Cardiac fibroblast (primary cell): ENCODE results near the gene MUL1.

ENCODE experiments used
- DNase-seq, 2 donors: peaks; one replicate each; pipeline versions ENCODE4 v3.0.0 to v3.0.0-alpha.2; 2010; ENCODE audit warnings: low read depth in 2 of 2
- H3K4me3 ChIP-seq, 2 donors: replicated peaks in 1 of 2; 1 replicate in 1 of 2; 2 replicates in 1 of 2; pipeline ENCODE4 v1.5.1; 2011; ENCODE audit warnings: low read depth in 2 of 2, low read length in 2 of 2, mild to moderate bottlenecking in 2 of 2, moderate library complexity in 1 of 2
- CTCF ChIP-seq: IDR thresholded peaks from one replicate; pipeline ENCODE4 v1.5.1; 2011; ENCODE audit warnings: low read depth, mild to moderate bottlenecking, low read length, inconsistent platforms

MUL1 gene

GRCh38 chr1:20484519-20485462 lies 23.2 kb downstream of the MUL1 start:
- peak; percentile 21 to 25 for DNase-seq
- H3K4me3 ChIP-seq, result peak overlapping the region; percentile 80 to 94
- TF ChIP-seq CTCF, result no peak

- TF ChIP-seq CTCF, result no peak
- DNase-seq, result peak; percentile 44 to 65
- H3K4me3 ChIP-seq, result peak overlapping the region; percentile 80 to 94
Measured at GRCh38 chr1:20483833-20484518, 24.0 kb downstream of the MUL1 start.

DNA sequence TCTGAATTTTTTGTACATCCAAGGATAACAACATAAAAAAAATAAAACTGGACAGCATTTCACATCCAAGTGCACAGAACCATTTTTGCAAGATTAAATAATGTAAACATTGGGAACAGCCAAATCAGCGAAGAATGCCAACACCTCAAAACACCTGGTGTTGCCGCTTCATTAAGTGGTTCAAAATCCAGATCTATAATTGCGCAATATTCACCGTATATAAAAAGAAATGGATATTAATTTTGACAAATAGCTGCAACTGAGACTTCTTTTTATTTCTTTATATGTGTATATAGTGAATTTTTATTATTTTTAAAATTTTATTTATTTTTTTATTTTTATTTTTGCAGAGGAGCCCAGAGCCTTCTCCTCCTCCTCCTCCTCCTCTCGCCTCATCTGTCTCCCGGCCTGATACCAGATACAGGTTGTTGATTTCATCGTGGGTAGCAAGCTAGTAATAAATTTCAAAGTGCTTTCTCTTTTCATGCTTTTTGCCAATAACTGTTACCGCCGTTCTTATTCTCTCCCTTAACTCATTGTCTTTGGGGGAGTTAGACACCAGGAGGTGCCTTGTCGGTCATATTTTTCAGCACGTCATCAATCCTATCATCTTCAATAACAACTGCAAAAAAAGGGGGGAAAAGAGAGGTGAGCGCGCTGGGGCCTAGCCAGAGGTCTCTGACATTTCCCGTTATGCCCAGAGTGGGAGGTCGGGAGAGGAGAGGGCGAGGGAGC lies 24.7 kb downstream of the MUL1 start:
- H3K4me3 ChIP-seq, result peak overlapping the region; percentile 80 to 94
- TF ChIP-seq CTCF, result no peak
- DNase-seq, result no peak

- H3K4me3 ChIP-seq, result no peak overlapping the region
- DNase-seq, result no peak
- no peak for TF ChIP-seq CTCF
Measured at GRCh38 chr1:20481643-20482498, 26.1 kb downstream of the MUL1 start.

- H3K4me3 ChIP-seq, result no peak overlapping the region
- DNase-seq, result no peak
- TF ChIP-seq CTCF, result no peak
Measured at GRCh38 chr1:20480951-20481617, 26.9 kb downstream of the MUL1 start.
